ENCODE measurements around the gene MATN1. TPM values are rescaled to one million over a fixed set of nuclear protein-coding genes. Genes with fewer than 3 reads are reported as not detected.

MATN1 gene
- total and polyA plus RNA-seq, 2 of the 4 experiments (the other 2 are of a cell fraction) = 0.27 TPM; not detected in 1

DNA sequence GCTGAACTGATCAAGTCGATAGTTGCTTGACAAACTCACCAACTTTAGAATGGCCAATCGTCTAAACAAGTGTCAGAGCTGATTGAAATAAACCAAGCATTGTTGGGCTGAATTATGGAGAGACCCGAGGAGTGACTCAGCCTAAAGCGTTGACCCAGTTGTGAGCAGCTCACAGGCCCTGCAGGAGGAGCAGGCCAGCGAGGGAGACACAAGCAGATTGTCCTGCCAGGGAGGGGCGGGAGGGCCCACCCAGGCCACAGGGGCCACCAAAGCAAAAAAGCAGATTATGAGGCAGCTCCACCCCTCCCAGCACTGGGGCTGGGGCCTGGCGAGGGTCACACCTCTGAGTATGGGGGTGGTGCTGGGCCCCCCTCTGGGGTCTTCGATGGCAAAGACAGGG, 10.1 kb upstream of the MATN1 start:
- Histone ChIP-seq H3K9me3 (ENCODE audit: control insufficient read depth, insufficient read depth, low read length) (peaks cover 7% of the 10 kb centered on the region), H4K8ac (ENCODE audit: low read depth in 2 of 2, low read length in 2 of 2) (no peak overlapping the region), H2BK5ac (ENCODE audit: low read depth, low read length, poor library complexity, severe bottlenecking) (no peak overlapping the region), H2AK9ac (replicated peaks; ENCODE audit: low read depth, low read length, poor library complexity) (no peak overlapping the region), H3K23ac (ENCODE audit: low read depth, low read length) (no peak overlapping the region), H2BK15ac (ENCODE audit: low read depth, low read length) (no peak overlapping the region), H3K79me1 (ENCODE audit: low read depth in 1 of 2, low read length in 2 of 2) (no peaks in the 10 kb centered on the region), H3K4ac (ENCODE audit: low read depth, low read length) (no peak overlapping the region), H2BK20ac (ENCODE audit: low read depth, low read length) (no peak overlapping the region), H2AK5ac (ENCODE audit: low read depth, low read length) (no peak overlapping the region), H3K4me2 (ENCODE audit: low read depth, low read length) (no peak overlapping the region), H4K91ac (ENCODE audit: insufficient read depth, low read depth, low read length) (no peak overlapping the region), H4K5ac (ENCODE audit: low read depth, low read length) (no peak overlapping the region), H2BK120ac (ENCODE audit: low read depth, low read length) (no peak overlapping the region), H3K14ac (replicated peaks; ENCODE audit: low read depth, low read length) (no peak overlapping the region), H3K9ac (ENCODE audit: low read depth, low read length) (no peak overlapping the region), H3K36me3 (ENCODE audit: control insufficient read depth, insufficient read depth, low read length) (no peaks in the 10 kb centered on the region), H3K56ac (ENCODE audit: extremely low read depth, insufficient read depth, low read length) (no peak overlapping the region), H3K27me3 (ENCODE audit: control insufficient read depth, insufficient read depth, low read length) (peaks cover 28% of the 10 kb centered on the region), H3K18ac (ENCODE audit: low read depth, low read length) (no peak overlapping the region), H3K27ac (ENCODE audit: insufficient read depth, low read length) (no peak overlapping the region), H4K20me1 (ENCODE audit: insufficient read depth, low read length) (no peaks in the 10 kb centered on the region), H3K4me3 (ENCODE audit: insufficient read depth, low read depth, low read length) (no peak overlapping the region), H3K4me1 (ENCODE audit: control insufficient read depth, insufficient read depth, low read length) (no peaks in the 10 kb centered on the region), H3K9me1 (ENCODE audit: insufficient read depth, low read length) (no peaks in the 10 kb centered on the region), H2AFZ (replicated peaks; ENCODE audit: low read length, poor library complexity) (no peak overlapping the region)
- ChIA-PET POLR2A (ENCODE audit: unreplicated experiment) (no interaction called here), CTCF (interaction anchor here (0.8 kb wide), 1 partner anchor 15 kb away, joined by 3 read pairs; no protein-coding TSS in a partner anchor)
- ATAC-seq (ENCODE audit: low read depth) (no peak), DNase-seq (peak; percentile 14)
- intact Hi-C loops (cut with micrococcal nuclease) = no loop called here
- dilution Hi-C loops (cut with HindIII; ENCODE audit: low sequenced_read_pairs, unreplicated experiment) = no loop called here
- no TSS peak for BruUV-seq (replicated peaks)
- 40% methylated on average over 3 of the region's 8 CpGs; no CpG with 5 or more reads in 1 of the 2 experiments for WGBS, 2 experiments (ENCODE audit: extremely low coverage in 2 of 2, insufficient read length in 1 of 2)
- in situ Hi-C loops (cut with MboI; ENCODE audit: low sequenced_read_pairs) = no loop called here
- TF ChIP-seq, protein P1, sequence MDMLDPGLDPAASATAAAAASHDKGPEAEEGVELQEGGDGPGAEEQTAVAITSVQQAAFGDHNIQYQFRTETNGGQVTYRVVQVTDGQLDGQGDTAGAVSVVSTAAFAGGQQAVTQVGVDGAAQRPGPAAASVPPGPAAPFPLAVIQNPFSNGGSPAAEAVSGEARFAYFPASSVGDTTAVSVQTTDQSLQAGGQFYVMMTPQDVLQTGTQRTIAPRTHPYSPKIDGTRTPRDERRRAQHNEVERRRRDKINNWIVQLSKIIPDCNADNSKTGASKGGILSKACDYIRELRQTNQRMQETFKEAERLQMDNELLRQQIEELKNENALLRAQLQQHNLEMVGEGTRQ (IDR thresholded peaks at IDR 0.05; ENCODE audit: low read depth, low read length) = no peak
- no peak for TF ChIP-seq RFX5 (IDR thresholded peaks at IDR 0.05; ENCODE audit: low read depth, low read length)
- TF ChIP-seq, protein P2, sequence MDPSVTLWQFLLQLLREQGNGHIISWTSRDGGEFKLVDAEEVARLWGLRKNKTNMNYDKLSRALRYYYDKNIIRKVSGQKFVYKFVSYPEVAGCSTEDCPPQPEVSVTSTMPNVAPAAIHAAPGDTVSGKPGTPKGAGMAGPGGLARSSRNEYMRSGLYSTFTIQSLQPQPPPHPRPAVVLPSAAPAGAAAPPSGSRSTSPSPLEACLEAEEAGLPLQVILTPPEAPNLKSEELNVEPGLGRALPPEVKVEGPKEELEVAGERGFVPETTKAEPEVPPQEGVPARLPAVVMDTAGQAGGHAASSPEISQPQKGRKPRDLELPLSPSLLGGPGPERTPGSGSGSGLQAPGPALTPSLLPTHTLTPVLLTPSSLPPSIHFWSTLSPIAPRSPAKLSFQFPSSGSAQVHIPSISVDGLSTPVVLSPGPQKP (IDR thresholded peaks at IDR 0.05; ENCODE audit: borderline replicate concordance, low read depth, low read length) = no peak
- no peak for TF ChIP-seq CHD1 (IDR thresholded peaks at IDR 0.05; ENCODE audit: low read depth, low read length)
- no peak for TF ChIP-seq RAD21 (IDR thresholded peaks at IDR 0.05; ENCODE audit: low read length)
- TF ChIP-seq POLR2A (IDR thresholded peaks at IDR 0.05; ENCODE audit: low read depth, low read length) = no peak
- no peak for TF ChIP-seq BHLHE40 (IDR thresholded peaks at IDR 0.05; ENCODE audit: low read depth, low read length)
- TF ChIP-seq SMC3 (IDR thresholded peaks at IDR 0.05; ENCODE audit: low read depth, low read length) = no peak
- TF ChIP-seq, protein P3, sequence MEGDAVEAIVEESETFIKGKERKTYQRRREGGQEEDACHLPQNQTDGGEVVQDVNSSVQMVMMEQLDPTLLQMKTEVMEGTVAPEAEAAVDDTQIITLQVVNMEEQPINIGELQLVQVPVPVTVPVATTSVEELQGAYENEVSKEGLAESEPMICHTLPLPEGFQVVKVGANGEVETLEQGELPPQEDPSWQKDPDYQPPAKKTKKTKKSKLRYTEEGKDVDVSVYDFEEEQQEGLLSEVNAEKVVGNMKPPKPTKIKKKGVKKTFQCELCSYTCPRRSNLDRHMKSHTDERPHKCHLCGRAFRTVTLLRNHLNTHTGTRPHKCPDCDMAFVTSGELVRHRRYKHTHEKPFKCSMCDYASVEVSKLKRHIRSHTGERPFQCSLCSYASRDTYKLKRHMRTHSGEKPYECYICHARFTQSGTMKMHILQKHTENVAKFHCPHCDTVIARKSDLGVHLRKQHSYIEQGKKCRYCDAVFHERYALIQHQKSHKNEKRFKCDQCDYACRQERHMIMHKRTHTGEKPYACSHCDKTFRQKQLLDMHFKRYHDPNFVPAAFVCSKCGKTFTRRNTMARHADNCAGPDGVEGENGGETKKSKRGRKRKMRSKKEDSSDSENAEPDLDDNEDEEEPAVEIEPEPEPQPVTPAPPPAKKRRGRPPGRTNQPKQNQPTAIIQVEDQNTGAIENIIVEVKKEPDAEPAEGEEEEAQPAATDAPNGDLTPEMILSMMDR (conservative IDR thresholded peaks at IDR 0.05; ENCODE audit: low read depth, low read length) = no peak
- no peak for TF ChIP-seq MAFK (IDR thresholded peaks at IDR 0.05; ENCODE audit: low read depth, low read length)
- no peak for TF ChIP-seq NFE2L2 (IDR thresholded peaks at IDR 0.05; ENCODE audit: low read depth, low read length)
- no peak for TF ChIP-seq CEBPB (IDR thresholded peaks at IDR 0.05; ENCODE audit: low read depth, low read length)
- no peak for TF ChIP-seq FOS (IDR thresholded peaks at IDR 0.05; ENCODE audit: low read depth, low read length)

Measured in IMR-90 (cell line).